Karpas-422 (cell line): ENCODE measurements around the gene OR52D1. TPM values are rescaled to one million over a fixed set of nuclear protein-coding genes. Genes with fewer than 3 reads are reported as not detected.

Experiments used
- DNase-seq: peaks from one replicate; pipeline ENCODE4 v3.0.0-alpha.2; 2015
- H2AFZ ChIP-seq: fragments of 200-600 bp; sonication (generic); 2 replicates; pipeline ENCODE4 v1.6.1; 2014; ENCODE audit warnings: antibody characterized with exemption, low read length, mixed read lengths
- H3K27ac ChIP-seq: fragments of 200-600 bp; sonication (generic); 2 replicates; pipeline ENCODE4 v1.5.1; 2014; ENCODE audit warnings: mild to moderate bottlenecking, low read length, moderate library complexity
- H3K27me3 ChIP-seq: fragments of 200-600 bp; sonication (generic); 2 replicates; pipeline ENCODE4 v1.6.1; 2014; ENCODE audit warnings: low read length, mixed read lengths
- H3K36me3 ChIP-seq: fragments of 200-600 bp; sonication (generic); 2 replicates; pipeline ENCODE4 v1.6.1; 2014; ENCODE audit warnings: low read length, mixed read lengths; ENCODE audit not compliant: insufficient read depth
- H3K4me1 ChIP-seq: fragments of 200-600 bp; sonication (generic); 2 replicates; pipeline ENCODE4 v1.6.1; 2014; ENCODE audit warnings: mild to moderate bottlenecking, low read length, mixed read lengths
- H3K4me2 ChIP-seq: fragments of 200-600 bp; sonication (generic); 2 replicates; pipeline ENCODE4 v1.6.1; 2014; ENCODE audit warnings: low read length, low read depth, mild to moderate bottlenecking; ENCODE audit not compliant: poor library complexity, severe bottlenecking
- H3K4me3 ChIP-seq: fragments of 200-600 bp; sonication (generic); 2 replicates; pipeline ENCODE4 v1.5.1; 2014; ENCODE audit warnings: mild to moderate bottlenecking, antibody characterized with exemption, low read length, mixed read lengths
- H3K79me2 ChIP-seq: fragments of 200-600 bp; sonication (generic); 2 replicates; pipeline ENCODE4 v1.6.1; 2014; ENCODE audit warnings: mild to moderate bottlenecking, low read length, mixed read lengths
- H3K9ac ChIP-seq: fragments of 200-600 bp; sonication (generic); 2 replicates; pipeline ENCODE4 v1.6.0; 2014; ENCODE audit warnings: low read length
- H3K9me2 ChIP-seq: fragments of 200-600 bp; sonication (generic), shearing (Covaris generic); replicated peaks from 2 replicates; pipeline ENCODE4 v1.6.0; 2014; ENCODE audit warnings: mild to moderate bottlenecking, low read length, moderate library complexity; ENCODE audit not compliant: insufficient read depth
- H3K9me3 ChIP-seq: fragments of 300-700, 200-600 bp; sonication (generic); 2 replicates; pipeline ENCODE4 v1.6.1; 2014; ENCODE audit warnings: low read length, mixed read lengths
- H4K20me1 ChIP-seq: fragments of 200-600 bp; sonication (generic); 2 replicates; pipeline ENCODE4 v1.6.1; 2014; ENCODE audit warnings: mild to moderate bottlenecking, antibody characterized with exemption, low read length, low read depth; ENCODE audit not compliant: insufficient read depth
- total RNA-seq: library from RNA; depleted of rRNA; stranded (reverse); fragments of >200 nt; shearing (Covaris generic); gene quantifications from 2 replicates; pipeline ENCODE4 v1.2.3, GENCODE V29; 2014; ENCODE audit warnings: low replicate concordance

OR52D1 gene
- total RNA-seq, 1 experiment from 2014 or later, result not detected

- H3K79me2 ChIP-seq, result no peaks in the 10 kb centered on the region
- peak; percentile 70 for DNase-seq
Measured at GRCh38 chr11:5476186-5476819, 12.2 kb upstream of the OR52D1 start.

GRCh38 chr11:5486003-5486402 is 2.5 kb upstream of the OR52D1 start:
- no peak for DNase-seq
- Histone ChIP-seq H3K36me3 (no peaks in the 10 kb centered on the region), H3K79me2 (no peaks in the 10 kb centered on the region), H3K4me3 (no peak overlapping the region), H3K4me2 (no peak overlapping the region), H3K27me3 (no peaks in the 10 kb centered on the region), H3K9ac (no peak overlapping the region), H3K9me3 (no peaks in the 10 kb centered on the region), H3K9me2 (no peaks in the 10 kb centered on the region), H4K20me1 (no peaks in the 10 kb centered on the region), H2AFZ (no peak overlapping the region), H3K27ac (no peak overlapping the region), H3K4me1 (no peaks in the 10 kb centered on the region)

More at GRCh38 chr11:5476186-5476819, 12.2 kb upstream of the OR52D1 start:
- Histone ChIP-seq H3K36me3 (no peaks in the 10 kb centered on the region), H3K4me2 (no peak overlapping the region), H3K4me3 (no peak overlapping the region), H2AFZ (no peak overlapping the region), H3K27me3 (no peaks in the 10 kb centered on the region), H3K9me3 (no peaks in the 10 kb centered on the region), H3K27ac (no peak overlapping the region), H3K9me2 (no peaks in the 10 kb centered on the region), H4K20me1 (no peaks in the 10 kb centered on the region), H3K9ac (no peak overlapping the region), H3K4me1 (no peaks in the 10 kb centered on the region)

- Histone ChIP-seq H3K79me2 (no peaks in the 10 kb centered on the region), H4K20me1 (no peaks in the 10 kb centered on the region), H3K9me3 (no peaks in the 10 kb centered on the region), H3K27me3 (no peaks in the 10 kb centered on the region), H2AFZ (no peak overlapping the region), H3K36me3 (no peaks in the 10 kb centered on the region), H3K4me2 (no peak overlapping the region), H3K4me3 (no peak overlapping the region), H3K9ac (no peak overlapping the region), H3K27ac (no peak overlapping the region), H3K9me2 (no peaks in the 10 kb centered on the region), H3K4me1 (no peaks in the 10 kb centered on the region)
- no peak for DNase-seq
Measured at GRCh38 chr11:5486421-5486820, 2.1 kb upstream of the OR52D1 start.

GRCh38 chr11:5488798-5489399 is 414 bp downstream of the OR52D1 start:
- H4K20me1 ChIP-seq, result no peaks in the 10 kb centered on the region
- H3K4me1 ChIP-seq, result no peaks in the 10 kb centered on the region
- DNase-seq, result no peak
- H3K79me2 ChIP-seq, result no peaks in the 10 kb centered on the region
- no peaks in the 10 kb centered on the region for H3K36me3 ChIP-seq
- H3K27ac ChIP-seq, result no peak overlapping the region
- H3K9ac ChIP-seq, result no peak overlapping the region
- H3K9me2 ChIP-seq, result no peaks in the 10 kb centered on the region
- no peaks in the 10 kb centered on the region for H3K27me3 ChIP-seq
- H2AFZ ChIP-seq, result no peak overlapping the region
- no peaks in the 10 kb centered on the region for H3K9me3 ChIP-seq
- no peak overlapping the region for H3K4me3 ChIP-seq
- no peak overlapping the region for H3K4me2 ChIP-seq

- Histone ChIP-seq H3K27me3 (no peaks in the 10 kb centered on the region), H3K36me3 (no peaks in the 10 kb centered on the region), H2AFZ (no peak overlapping the region), H3K9ac (no peak overlapping the region), H4K20me1 (no peaks in the 10 kb centered on the region), H3K4me3 (no peak overlapping the region), H3K9me2 (no peaks in the 10 kb centered on the region), H3K9me3 (no peaks in the 10 kb centered on the region), H3K79me2 (no peaks in the 10 kb centered on the region), H3K4me1 (no peaks in the 10 kb centered on the region), H3K4me2 (no peak overlapping the region), H3K27ac (no peak overlapping the region)
- no peak for DNase-seq
Measured at GRCh38 chr11:5489576-5490357, 1.3 kb downstream of the OR52D1 start.

GRCh38 chr11:5499671-5500070 is 11.2 kb downstream of the OR52D1 start:
- H3K9ac ChIP-seq, result no peak overlapping the region
- H3K36me3 ChIP-seq, result no peaks in the 10 kb centered on the region
- H3K27me3 ChIP-seq, result no peaks in the 10 kb centered on the region
- H2AFZ ChIP-seq, result no peak overlapping the region
- no peak overlapping the region for H3K4me3 ChIP-seq
- H4K20me1 ChIP-seq, result no peaks in the 10 kb centered on the region
- no peaks in the 10 kb centered on the region for H3K4me1 ChIP-seq
- DNase-seq, result no peak
- no peak overlapping the region for H3K4me2 ChIP-seq
- H3K9me2 ChIP-seq, result no peaks in the 10 kb centered on the region
- H3K27ac ChIP-seq, result no peak overlapping the region
- no peaks in the 10 kb centered on the region for H3K79me2 ChIP-seq
- no peaks in the 10 kb centered on the region for H3K9me3 ChIP-seq

GRCh38 chr11:5500393-5500801 is 11.9 kb downstream of the OR52D1 start:
- Histone ChIP-seq H3K27me3 (no peaks in the 10 kb centered on the region), H3K4me3 (no peak overlapping the region), H2AFZ (no peak overlapping the region), H3K36me3 (no peaks in the 10 kb centered on the region), H3K9ac (no peak overlapping the region), H3K27ac (no peak overlapping the region), H3K4me2 (no peak overlapping the region), H3K9me3 (no peaks in the 10 kb centered on the region), H4K20me1 (no peaks in the 10 kb centered on the region), H3K9me2 (no peaks in the 10 kb centered on the region), H3K4me1 (no peaks in the 10 kb centered on the region), H3K79me2 (no peaks in the 10 kb centered on the region)
- DNase-seq, result no peak

- Histone ChIP-seq H3K4me3 (no peak overlapping the region), H3K36me3 (no peaks in the 10 kb centered on the region), H3K27ac (no peak overlapping the region), H3K79me2 (no peaks in the 10 kb centered on the region), H3K9me2 (no peaks in the 10 kb centered on the region), H2AFZ (no peak overlapping the region), H3K27me3 (no peaks in the 10 kb centered on the region), H3K9me3 (no peaks in the 10 kb centered on the region), H3K9ac (no peak overlapping the region), H3K4me2 (no peak overlapping the region), H3K4me1 (no peaks in the 10 kb centered on the region), H4K20me1 (no peaks in the 10 kb centered on the region)
- no peak for DNase-seq
Measured at GRCh38 chr11:5504403-5504921, 16.0 kb downstream of the OR52D1 start.
